Epithelial cell of alveolus of lung (primary cell): ENCODE results near the gene PYGB. TPM values are rescaled to one million over a fixed set of nuclear protein-coding genes. Genes with fewer than 3 reads are reported as not detected.

Experiments used
- total RNA-seq: library from RNA; depleted of rRNA; stranded (reverse); fragments of >200 nt; gene quantifications from 2 replicates; pipeline ENCODE4 v1.2.1, GENCODE V29; 2015

Gene PYGB
- total RNA-seq, result 37.3 and 153 TPM in 2 replicates

GRCh38 chr20:25247956-25248785, at the start of gene PYGB:
TSS of gene PYGB (plus strand) at chr20:25248085. CDS start at chr20:25248179, 94 bp downstream.

Other genes starting within 250 kb of the PYGB start
- 3.0 and 3.2 TPM in 2 replicates for gene ACSS1, start 189.9 kb upstream of the PYGB start, total RNA-seq
- gene VSX1, start 165.9 kb upstream of the PYGB start, total RNA-seq, result not detected in 2 replicates
- 20.8 and 61.0 TPM in 2 replicates for gene ENTPD6, start 52.4 kb upstream of the PYGB start, total RNA-seq
- gene ABHD12, start 142.8 kb downstream of the PYGB start, total RNA-seq, result 29.7 and 39.8 TPM in 2 replicates
- gene GINS1, start 159.6 kb downstream of the PYGB start, total RNA-seq, result 5.2 and 12.9 TPM in 2 replicates